Natural killer cell (primary cell): ENCODE data around the gene DYNLL2. TPM values are rescaled to one million over a fixed set of nuclear protein-coding genes. Genes with fewer than 3 reads are reported as not detected.

Source experiments
- ATAC-seq, 3 donors: fragments of 150-1000 bp in 2 of 3; fragments of 200-7000 bp in 1 of 3; cut with Tn5 transposase; 1 replicate in 1 of 3; 2 replicates in 2 of 3; pipeline ENCODE4 v1.10.0; 2021; ENCODE audit warnings: mild to moderate bottlenecking in 2 of 3, moderate library complexity in 2 of 3
- DNase-seq, 2 donors: peaks; one replicate each; pipeline versions ENCODE4 v3.0.0 to v3.0.0-alpha.2; 2013 to 2021; ENCODE audit warnings: mixed read lengths in 1 of 2
- H3K27ac ChIP-seq: one replicate; pipeline ENCODE4 v1.5.1; 2013; ENCODE audit warnings: mild to moderate bottlenecking, low read length
- H3K27me3 ChIP-seq: one replicate; pipeline ENCODE4 v1.6.1; 2013; ENCODE audit warnings: low read length; ENCODE audit not compliant: control insufficient read depth, insufficient read depth
- H3K36me3 ChIP-seq: one replicate; pipeline ENCODE4 v1.6.1; 2013; ENCODE audit warnings: low read length; ENCODE audit not compliant: control insufficient read depth, insufficient read depth
- H3K4me1 ChIP-seq: one replicate; pipeline ENCODE4 v1.6.1; 2013; ENCODE audit warnings: low read length; ENCODE audit not compliant: control insufficient read depth, insufficient read depth
- H3K4me3 ChIP-seq: one replicate; pipeline ENCODE4 v1.5.1; 2013; ENCODE audit warnings: low read length
- H3K9me3 ChIP-seq: one replicate; pipeline ENCODE4 v1.6.1; 2013; ENCODE audit warnings: low read length; ENCODE audit not compliant: control insufficient read depth, insufficient read depth
- H3K27ac Mint-ChIP-seq, 2 donors: one replicate each; pipeline ENCODE4 v1.8.0; 2022; ENCODE audit warnings: mild to moderate bottlenecking in 2 of 2, mixed read lengths in 2 of 2, moderate library complexity in 1 of 2
- H3K27me3 Mint-ChIP-seq, 2 donors: one replicate each; pipeline ENCODE4 v1.8.0; 2022; ENCODE audit warnings: low read depth in 2 of 2, mixed read lengths in 2 of 2
- H3K36me3 Mint-ChIP-seq: one replicate; pipeline ENCODE4 v1.8.0; 2022; ENCODE audit warnings: mixed read lengths
- H3K4me1 Mint-ChIP-seq, 2 donors: one replicate each; pipeline ENCODE4 v1.8.0; 2022; ENCODE audit warnings: mixed read lengths in 2 of 2
- H3K4me3 Mint-ChIP-seq: one replicate; pipeline ENCODE4 v1.8.0; 2022; ENCODE audit warnings: mild to moderate bottlenecking, moderate library complexity, mixed read lengths
- H3K9me3 Mint-ChIP-seq, 2 donors: one replicate each; pipeline ENCODE4 v1.8.0; 2022; ENCODE audit warnings: mixed read lengths in 2 of 2
- WGBS: methylation state at CpG from one replicate; pipeline ENCODE4 v1.1.7; 2013; ENCODE audit warnings: missing lambda C conversion rate; ENCODE audit not compliant: insufficient coverage; 5-methylcytosine and 5-hydroxymethylcytosine counted together
- intact Hi-C: fragments of 100-400 bp; cut with micrococcal nuclease; formaldehyde crosslinking; loops from one replicate; pipeline ENCODE4 v1.14.2; 2022
- total RNA-seq, 4 donors: library from RNA; stranded (reverse); fragments of 120-200 nt in 1 of 4; gene quantifications; one replicate each; pipeline versions ENCODE4 v1.2.3 to v1.2.4, GENCODE V29; 2013 to 2022
- TF ChIP-seq, protein P1 (sequence below): fragments of 200-600 bp; IDR thresholded peaks from one replicate; pipeline ENCODE4 v1.8.0; 2022; ENCODE audit warnings: antibody characterized with exemption

DYNLL2 gene
- total RNA-seq, 3 donors from 2014 or later (not counting 1 experiment from before 2014, with no cell fraction given): 25.6 to 37.0 (median 36.1) TPM

DNA sequence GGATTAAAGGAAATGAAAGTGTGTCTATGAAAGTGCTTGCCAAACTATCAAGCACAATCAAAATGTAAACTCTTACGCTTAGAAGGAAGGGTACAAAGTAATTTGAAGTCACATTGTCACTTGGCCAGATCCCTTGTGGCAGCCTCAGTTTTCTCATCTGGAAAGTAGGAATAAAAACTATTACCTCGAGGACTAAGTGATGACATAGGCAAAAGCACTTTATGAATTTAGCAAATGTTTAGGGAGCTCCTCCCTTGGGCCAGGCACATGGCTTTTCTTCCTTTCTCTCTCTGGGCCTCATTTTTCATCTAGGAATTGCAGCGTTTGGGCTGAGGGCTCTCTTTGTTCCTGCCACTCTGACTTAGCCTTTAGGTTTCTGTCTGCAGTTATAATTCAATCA, 28.5 kb downstream of the DYNLL2 start:
- Mint-ChIP-seq H3K27ac (no peak overlapping the region), H3K4me1 (no peaks in the 10 kb centered on the region), H3K27me3 (peaks cover 0 to 8% of the 10 kb centered on the region in 2 donors), H3K36me3 (no peaks in the 10 kb centered on the region), H3K9me3 (no peaks in the 10 kb centered on the region), H3K4me3 (no peak overlapping the region)
- intact Hi-C loops: loop anchor here (2.0 to 5.0 kb wide), 2 partner anchors 104 to 981 kb away; partner anchors contain the start of gene SRSF1
- ATAC-seq: no peak
- Histone ChIP-seq H3K27ac (no peak overlapping the region), H3K36me3 (no peaks in the 10 kb centered on the region), H3K4me1 (no peaks in the 10 kb centered on the region), H3K9me3 (no peaks in the 10 kb centered on the region), H3K4me3 (no peak overlapping the region), H3K27me3 (no peaks in the 10 kb centered on the region)
- 91% methylated on average over 3 of the region's 3 CpGs for WGBS
- DNase-seq: no peak
- TF ChIP-seq, protein P1, sequence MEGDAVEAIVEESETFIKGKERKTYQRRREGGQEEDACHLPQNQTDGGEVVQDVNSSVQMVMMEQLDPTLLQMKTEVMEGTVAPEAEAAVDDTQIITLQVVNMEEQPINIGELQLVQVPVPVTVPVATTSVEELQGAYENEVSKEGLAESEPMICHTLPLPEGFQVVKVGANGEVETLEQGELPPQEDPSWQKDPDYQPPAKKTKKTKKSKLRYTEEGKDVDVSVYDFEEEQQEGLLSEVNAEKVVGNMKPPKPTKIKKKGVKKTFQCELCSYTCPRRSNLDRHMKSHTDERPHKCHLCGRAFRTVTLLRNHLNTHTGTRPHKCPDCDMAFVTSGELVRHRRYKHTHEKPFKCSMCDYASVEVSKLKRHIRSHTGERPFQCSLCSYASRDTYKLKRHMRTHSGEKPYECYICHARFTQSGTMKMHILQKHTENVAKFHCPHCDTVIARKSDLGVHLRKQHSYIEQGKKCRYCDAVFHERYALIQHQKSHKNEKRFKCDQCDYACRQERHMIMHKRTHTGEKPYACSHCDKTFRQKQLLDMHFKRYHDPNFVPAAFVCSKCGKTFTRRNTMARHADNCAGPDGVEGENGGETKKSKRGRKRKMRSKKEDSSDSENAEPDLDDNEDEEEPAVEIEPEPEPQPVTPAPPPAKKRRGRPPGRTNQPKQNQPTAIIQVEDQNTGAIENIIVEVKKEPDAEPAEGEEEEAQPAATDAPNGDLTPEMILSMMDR: no peak

DNA sequence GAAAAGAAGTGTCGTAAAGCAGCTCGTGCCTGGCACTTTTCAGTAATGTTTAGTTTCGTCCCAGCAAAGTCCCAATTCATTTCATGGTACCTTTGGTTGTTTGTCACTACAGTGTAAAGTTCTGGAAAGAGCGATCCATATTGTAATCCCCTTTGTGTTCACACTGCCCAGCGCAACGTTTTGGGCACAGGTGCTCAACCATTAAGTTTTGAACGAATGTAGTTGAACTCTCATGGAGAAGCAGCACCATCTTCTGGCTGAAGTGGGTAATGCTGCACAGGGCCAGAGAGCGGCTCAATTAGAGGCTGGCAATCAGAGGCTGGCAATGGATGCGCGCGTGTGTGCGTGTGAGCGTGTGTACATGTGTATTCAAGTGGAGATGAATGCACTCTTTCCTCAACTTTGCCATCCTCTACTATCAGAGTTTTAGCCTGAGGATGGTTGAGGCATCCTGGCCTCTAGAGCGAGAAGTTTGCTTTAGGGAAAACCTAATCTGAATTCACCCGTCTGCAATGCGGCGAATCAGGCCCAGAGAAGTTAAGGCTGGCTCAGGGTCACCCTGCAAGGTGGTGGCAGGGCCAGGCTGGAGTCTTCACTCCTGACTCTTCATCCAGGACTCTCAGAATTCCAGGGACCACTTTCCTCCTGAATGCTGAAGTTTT, 29.9 kb downstream of the DYNLL2 start:
- H3K27ac ChIP-seq: no peak overlapping the region
- H3K4me3 ChIP-seq: no peak overlapping the region
- Mint-ChIP-seq H3K27ac (no peak overlapping the region), H3K27me3 (peaks cover 0 to 10% of the 10 kb centered on the region in 2 donors), H3K4me1 (no peaks in the 10 kb centered on the region), H3K4me3 (no peak overlapping the region), H3K9me3 (no peaks in the 10 kb centered on the region), H3K36me3 (no peaks in the 10 kb centered on the region)
- intact Hi-C loops: loop anchor here (1.0 to 5.0 kb wide), 4 partner anchors 106 to 982 kb away; partner anchors contain the start of gene SRSF1
- H3K9me3 ChIP-seq: no peaks in the 10 kb centered on the region
- 40% methylated on average over 17 of the region's 17 CpGs for WGBS
- no peaks in the 10 kb centered on the region for H3K4me1 ChIP-seq
- peak; percentile 83 to 99 (median 97) for ATAC-seq
- TF ChIP-seq, protein P1: peak; percentile 94
- peak; percentile 72 to 90 for DNase-seq
- H3K27me3 ChIP-seq: no peaks in the 10 kb centered on the region
- H3K36me3 ChIP-seq: no peaks in the 10 kb centered on the region

DNA sequence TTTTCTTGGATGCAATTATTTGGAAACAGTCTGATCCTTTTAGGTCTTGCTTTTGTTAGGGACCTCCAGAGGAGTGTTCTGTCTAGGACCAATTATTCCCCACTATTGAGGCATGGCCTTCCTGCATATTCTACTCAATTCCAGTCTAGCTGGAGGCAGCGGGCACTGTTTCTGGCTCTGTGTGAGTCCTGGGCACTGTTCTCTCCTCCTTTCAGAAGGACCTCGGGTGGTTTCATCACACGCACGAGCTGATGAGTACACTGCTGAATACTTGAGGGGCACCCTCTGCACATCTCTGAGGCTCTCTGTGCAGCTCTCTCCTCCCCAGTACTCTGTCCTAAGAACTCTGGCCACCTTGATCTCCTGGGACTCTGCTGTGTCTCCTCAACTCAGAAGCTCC, 30.7 kb downstream of the DYNLL2 start:
- Mint-ChIP-seq H3K27ac (no peak overlapping the region), H3K36me3 (no peaks in the 10 kb centered on the region), H3K9me3 (no peaks in the 10 kb centered on the region), H3K4me3 (no peak overlapping the region), H3K4me1 (no peaks in the 10 kb centered on the region), H3K27me3 (peaks cover 0 to 13% of the 10 kb centered on the region in 2 donors)
- DNase-seq (no peak), ATAC-seq (no peak)
- Histone ChIP-seq H3K27ac (no peak overlapping the region), H3K4me1 (no peaks in the 10 kb centered on the region), H3K9me3 (no peaks in the 10 kb centered on the region), H3K27me3 (no peaks in the 10 kb centered on the region), H3K4me3 (no peak overlapping the region), H3K36me3 (no peaks in the 10 kb centered on the region)
- 85% methylated on average over 4 of the region's 4 CpGs for WGBS
- intact Hi-C loops: loop anchor here (1.0 to 5.0 kb wide), 4 partner anchors 107 to 983 kb away; partner anchors contain the start of gene SRSF1
- TF ChIP-seq, protein P1: no peak
